Measurements from ENCODE around the gene ABCA4. TPM values are rescaled to one million over a fixed set of nuclear protein-coding genes. Genes with fewer than 3 reads are reported as not detected.

Gene ABCA4
- total and polyA plus RNA-seq, 2 donors (not counting 3 experiments of a cell fraction or from before 2014, with no cell fraction given): 2.3 to 4.9 TPM

GRCh38 chr1:94029130-94029993, 91.6 kb downstream of the ABCA4 start:
- Histone ChIP-seq H3K27me3 (ENCODE audit: control insufficient read depth in 2 of 2, insufficient read depth in 2 of 2, low read length in 2 of 2) (no peaks in the 10 kb centered on the region), H3K27ac (ENCODE audit: insufficient read depth, low read depth, low read length) (no peak overlapping the region), H3K4me1 (ENCODE audit: control insufficient read depth, extremely low read depth, insufficient read depth, low read length) (peaks cover 9% of the 10 kb centered on the region), H3K36me3 (ENCODE audit: control insufficient read depth in 2 of 2, extremely low read depth in 1 of 2, insufficient read depth in 2 of 2, low read length in 2 of 2) (no peaks in the 10 kb centered on the region), H3K9me3 (replicated peaks; ENCODE audit: control insufficient read depth, insufficient read depth, low read length) (no peaks in the 10 kb centered on the region), H3K4me2 (ENCODE audit: insufficient read depth, low read length) (no peak overlapping the region), H3K4me3 (replicated peaks in 1 of 3; ENCODE audit: insufficient read depth in 1 of 3, low read depth in 1 of 3, low read length in 3 of 3) (no peak overlapping the region), H3K9me1 (replicated peaks; ENCODE audit: control insufficient read depth, extremely low read depth, insufficient read depth, low read length) (no peaks in the 10 kb centered on the region), H3K79me2 (ENCODE audit: control insufficient read depth, insufficient read depth, low read length) (no peaks in the 10 kb centered on the region), H4K20me1 (replicated peaks; ENCODE audit: control insufficient read depth, extremely low read depth, insufficient read depth, low read length) (no peaks in the 10 kb centered on the region), H2AFZ (ENCODE audit: low read depth, low read length) (no peak overlapping the region), H3K9ac (replicated peaks; ENCODE audit: extremely low read depth, insufficient read depth, low read length) (no peak overlapping the region)
- dilution Hi-C loops (cut with MboI; ENCODE audit: extremely low pct_ligation_motif_present, low sequenced_read_pairs) (no loop called here), intact Hi-C loops (cut with micrococcal nuclease) (no loop called here)
- POLR2A ChIA-PET: no interaction called here
- BruUV-seq (replicated peaks): no TSS peak
- CTCF ChIA-PET: interaction anchor here (4.9 to 32.6 kb wide), 2 partner anchors 11 to 305 kb away, joined by 30 to 1439 read pairs; no protein-coding TSS in a partner anchor
- DNase-seq (ENCODE audit: low read depth, low spot score): no peak
- TF ChIP-seq MYC (IDR thresholded peaks at IDR 0.05; ENCODE audit: low read depth, low read length) (no peak), GATA2 (IDR thresholded peaks at IDR 0.05; ENCODE audit: insufficient read depth, insufficient read length, low read depth, low read length) (no peak), EZH2 (IDR thresholded peaks at IDR 0.05; ENCODE audit: borderline replicate concordance, low read depth, low read length, severe bottlenecking) (no peak), POLR2AphosphoS5 (IDR thresholded peaks at IDR 0.05; ENCODE audit: insufficient read depth, low read depth, low read length) (no peak)
- FAIRE-seq: no peak

GRCh38 chr1:94027721-94028515, 93.0 kb downstream of the ABCA4 start:
- ChIA-PET CTCF (interaction anchor here (4.1 to 32.6 kb wide), 3 partner anchors 12 to 307 kb away, joined by 30 to 1439 read pairs (median 297); no protein-coding TSS in a partner anchor), POLR2A (interaction anchor here (1.0 kb wide), 1 partner anchor 308 kb away, joined by 3 read pairs; no protein-coding TSS in a partner anchor)
- Histone ChIP-seq H3K9me1 (replicated peaks; ENCODE audit: control insufficient read depth, extremely low read depth, insufficient read depth, low read length) (no peaks in the 10 kb centered on the region), H2AFZ (ENCODE audit: low read depth, low read length) (no peak overlapping the region), H3K27me3 (ENCODE audit: control insufficient read depth in 2 of 2, insufficient read depth in 2 of 2, low read length in 2 of 2) (no peaks in the 10 kb centered on the region), H3K79me2 (ENCODE audit: control insufficient read depth, insufficient read depth, low read length) (no peaks in the 10 kb centered on the region), H3K4me2 (ENCODE audit: insufficient read depth, low read length) (no peak overlapping the region), H4K20me1 (replicated peaks; ENCODE audit: control insufficient read depth, extremely low read depth, insufficient read depth, low read length) (no peaks in the 10 kb centered on the region), H3K9me3 (replicated peaks; ENCODE audit: control insufficient read depth, insufficient read depth, low read length) (no peaks in the 10 kb centered on the region), H3K27ac (ENCODE audit: insufficient read depth, low read depth, low read length) (no peak overlapping the region), H3K4me3 (replicated peaks in 1 of 3; ENCODE audit: insufficient read depth in 1 of 3, low read depth in 1 of 3, low read length in 3 of 3) (no peak overlapping the region), H3K4me1 (ENCODE audit: control insufficient read depth, extremely low read depth, insufficient read depth, low read length) (peaks cover 5% of the 10 kb centered on the region), H3K36me3 (ENCODE audit: control insufficient read depth in 2 of 2, extremely low read depth in 1 of 2, insufficient read depth in 2 of 2, low read length in 2 of 2) (no peaks in the 10 kb centered on the region), H3K9ac (replicated peaks; ENCODE audit: extremely low read depth, insufficient read depth, low read length) (no peak overlapping the region)
- DNase-seq (ENCODE audit: low read depth, low spot score) (no peak), FAIRE-seq (no peak)
- dilution Hi-C loops (cut with MboI; ENCODE audit: extremely low pct_ligation_motif_present, low sequenced_read_pairs): no loop called here
- intact Hi-C loops (cut with micrococcal nuclease): loop anchor here (2.0 kb wide), 1 partner anchor 435 kb away; no protein-coding TSS in a partner anchor
- TF ChIP-seq JUN (IDR thresholded peaks at IDR 0.05; ENCODE audit: borderline replicate concordance, insufficient read depth, insufficient read length, low read depth) (no peak), MAX (IDR thresholded peaks at IDR 0.05; ENCODE audit: insufficient read depth, insufficient read length) (no peak), POLR2AphosphoS5 (IDR thresholded peaks at IDR 0.05; ENCODE audit: insufficient read depth, low read depth, low read length) (no peak), CTCF (IDR thresholded peaks at IDR 0.05; ENCODE audit: extremely low read depth in 1 of 2, insufficient read depth in 1 of 2, low read depth in 1 of 2, low read length in 2 of 2) (no peak), FOS (IDR thresholded peaks at IDR 0.05; ENCODE audit: borderline replicate concordance, insufficient read depth, low read length) (no peak)
- no TSS peak for BruUV-seq (replicated peaks)

Measured in endothelial cell of umbilical vein (primary cell).